ENCODE data around the gene CELA3B.
"Not testable (repeated sequence)": the region's sequence is repeated elsewhere in the genome, so short reads cannot be mapped to it uniquely, and the experiment has no call there.

The CELA3B gene, protein sequence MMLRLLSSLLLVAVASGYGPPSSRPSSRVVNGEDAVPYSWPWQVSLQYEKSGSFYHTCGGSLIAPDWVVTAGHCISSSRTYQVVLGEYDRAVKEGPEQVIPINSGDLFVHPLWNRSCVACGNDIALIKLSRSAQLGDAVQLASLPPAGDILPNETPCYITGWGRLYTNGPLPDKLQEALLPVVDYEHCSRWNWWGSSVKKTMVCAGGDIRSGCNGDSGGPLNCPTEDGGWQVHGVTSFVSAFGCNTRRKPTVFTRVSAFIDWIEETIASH

DNA sequence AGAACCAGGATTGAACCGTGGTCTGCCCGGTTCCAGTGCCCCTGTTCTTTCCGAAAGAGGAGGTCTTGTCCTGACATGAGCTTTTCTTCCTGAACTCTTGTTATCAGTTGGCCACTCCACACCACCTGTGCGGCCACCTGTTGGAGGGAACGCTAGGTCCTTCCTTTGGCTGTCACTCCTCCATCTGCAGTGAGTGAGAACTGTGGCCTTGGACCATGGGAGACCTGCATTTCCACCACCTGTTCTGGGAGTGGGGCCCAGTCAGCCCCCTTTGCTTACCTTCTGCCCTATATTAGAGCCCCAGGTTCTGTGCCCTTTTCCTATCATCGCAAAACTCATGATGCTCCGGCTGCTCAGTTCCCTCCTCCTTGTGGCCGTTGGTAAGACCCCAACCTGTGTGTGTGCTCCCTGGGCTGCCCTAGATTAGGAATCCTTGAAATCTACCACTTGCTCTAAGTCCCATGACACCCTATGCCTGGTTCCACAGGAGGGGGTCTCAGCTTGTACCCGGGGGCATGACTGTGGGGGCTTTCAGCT is at the start of gene CELA3B:
Gene CELA3B, plus strand, starts transcription at position 320 of the 537 bp plus-strand sequence. Its CDS starts 18 bp downstream, at position 338.
- H3K27me3 ChIP-seq (ENCODE audit: control insufficient read depth, low read length); H3K4me1 ChIP-seq (ENCODE audit: control insufficient read depth, low read length); H3K9me2 ChIP-seq (replicated peaks; ENCODE audit: control insufficient read depth, low read length): not testable (repeated sequence)

GRCh38 chr1:21927533-21928237 is 49.1 kb upstream of the CELA3B start:
- Histone ChIP-seq H3K36me3 (ENCODE audit: control insufficient read depth, low read length) (no peaks in the 10 kb centered on the region), H3K4me2 (ENCODE audit: low read length) (no peak overlapping the region), H3K79me2 (ENCODE audit: control insufficient read depth, low read length) (no peaks in the 10 kb centered on the region), H3K4me1 (ENCODE audit: control insufficient read depth, low read length) (no peaks in the 10 kb centered on the region), H3K4me3 (ENCODE audit: low read length) (no peak overlapping the region), H3K27ac (ENCODE audit: low read depth, low read length) (no peak overlapping the region), H3K9me2 (replicated peaks; ENCODE audit: control insufficient read depth, low read length) (no peaks in the 10 kb centered on the region), H3F3A (ENCODE audit: control insufficient read depth, insufficient read depth) (no peaks in the 10 kb centered on the region), H4K20me1 (ENCODE audit: control insufficient read depth, insufficient read depth, low read depth, low read length) (no peaks in the 10 kb centered on the region), H3K9me3 (ENCODE audit: control insufficient read depth, insufficient read depth, low read length) (no peaks in the 10 kb centered on the region), H3K27me3 (ENCODE audit: control insufficient read depth, low read length) (no peaks in the 10 kb centered on the region)
- TF ChIP-seq, protein P1, sequence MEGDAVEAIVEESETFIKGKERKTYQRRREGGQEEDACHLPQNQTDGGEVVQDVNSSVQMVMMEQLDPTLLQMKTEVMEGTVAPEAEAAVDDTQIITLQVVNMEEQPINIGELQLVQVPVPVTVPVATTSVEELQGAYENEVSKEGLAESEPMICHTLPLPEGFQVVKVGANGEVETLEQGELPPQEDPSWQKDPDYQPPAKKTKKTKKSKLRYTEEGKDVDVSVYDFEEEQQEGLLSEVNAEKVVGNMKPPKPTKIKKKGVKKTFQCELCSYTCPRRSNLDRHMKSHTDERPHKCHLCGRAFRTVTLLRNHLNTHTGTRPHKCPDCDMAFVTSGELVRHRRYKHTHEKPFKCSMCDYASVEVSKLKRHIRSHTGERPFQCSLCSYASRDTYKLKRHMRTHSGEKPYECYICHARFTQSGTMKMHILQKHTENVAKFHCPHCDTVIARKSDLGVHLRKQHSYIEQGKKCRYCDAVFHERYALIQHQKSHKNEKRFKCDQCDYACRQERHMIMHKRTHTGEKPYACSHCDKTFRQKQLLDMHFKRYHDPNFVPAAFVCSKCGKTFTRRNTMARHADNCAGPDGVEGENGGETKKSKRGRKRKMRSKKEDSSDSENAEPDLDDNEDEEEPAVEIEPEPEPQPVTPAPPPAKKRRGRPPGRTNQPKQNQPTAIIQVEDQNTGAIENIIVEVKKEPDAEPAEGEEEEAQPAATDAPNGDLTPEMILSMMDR (IDR thresholded peaks at IDR 0.05; ENCODE audit: low read depth, low read length, poor library complexity, severe bottlenecking), result no peak
- no peak for TF ChIP-seq EZH2phosphoT487 (IDR thresholded peaks at IDR 0.05; ENCODE audit: borderline replicate concordance, low read length)

More for the DNA sequence above, at the start of gene CELA3B:
- H3K36me3 ChIP-seq (ENCODE audit: control insufficient read depth, low read length); H4K20me1 ChIP-seq (ENCODE audit: control insufficient read depth, insufficient read depth, low read depth, low read length); H3K79me2 ChIP-seq (ENCODE audit: control insufficient read depth, low read length); H3K4me2 ChIP-seq (ENCODE audit: low read length); H3K4me3 ChIP-seq (ENCODE audit: low read length); H3K27ac ChIP-seq (ENCODE audit: low read depth, low read length); H3F3A ChIP-seq (ENCODE audit: control insufficient read depth, insufficient read depth); H3K9me3 ChIP-seq (ENCODE audit: control insufficient read depth, insufficient read depth, low read length): not testable (repeated sequence)

- Histone ChIP-seq H3K4me3 (ENCODE audit: low read length) (no peak overlapping the region), H3K9me3 (ENCODE audit: control insufficient read depth, insufficient read depth, low read length) (no peaks in the 10 kb centered on the region), H3K4me1 (ENCODE audit: control insufficient read depth, low read length) (no peaks in the 10 kb centered on the region), H3K36me3 (ENCODE audit: control insufficient read depth, low read length) (no peaks in the 10 kb centered on the region), H3K9me2 (replicated peaks; ENCODE audit: control insufficient read depth, low read length) (no peaks in the 10 kb centered on the region), H3K27ac (ENCODE audit: low read depth, low read length) (no peak overlapping the region), H3F3A (ENCODE audit: control insufficient read depth, insufficient read depth) (no peaks in the 10 kb centered on the region), H3K4me2 (ENCODE audit: low read length) (no peak overlapping the region), H3K27me3 (ENCODE audit: control insufficient read depth, low read length) (no peaks in the 10 kb centered on the region), H4K20me1 (ENCODE audit: control insufficient read depth, insufficient read depth, low read depth, low read length) (no peaks in the 10 kb centered on the region), H3K79me2 (ENCODE audit: control insufficient read depth, low read length) (no peaks in the 10 kb centered on the region)
- TF ChIP-seq EZH2phosphoT487 (IDR thresholded peaks at IDR 0.05; ENCODE audit: borderline replicate concordance, low read length), result no peak
- TF ChIP-seq, protein P1 (IDR thresholded peaks at IDR 0.05; ENCODE audit: low read depth, low read length, poor library complexity, severe bottlenecking), result no peak
These were observed 46.7 kb upstream of the CELA3B start for GRCh38 chr1:21930080-21930571.
